Fibroblast of skin of left biceps (primary cell): ENCODE data around the gene YIF1B.

Source experiments
- DNase-seq, 2 experiments: peaks; one replicate each; pipeline ENCODE4 v3.0.0-alpha.2; 2013; ENCODE audit warnings: low read depth in 2 of 2

Gene YIF1B

DNA sequence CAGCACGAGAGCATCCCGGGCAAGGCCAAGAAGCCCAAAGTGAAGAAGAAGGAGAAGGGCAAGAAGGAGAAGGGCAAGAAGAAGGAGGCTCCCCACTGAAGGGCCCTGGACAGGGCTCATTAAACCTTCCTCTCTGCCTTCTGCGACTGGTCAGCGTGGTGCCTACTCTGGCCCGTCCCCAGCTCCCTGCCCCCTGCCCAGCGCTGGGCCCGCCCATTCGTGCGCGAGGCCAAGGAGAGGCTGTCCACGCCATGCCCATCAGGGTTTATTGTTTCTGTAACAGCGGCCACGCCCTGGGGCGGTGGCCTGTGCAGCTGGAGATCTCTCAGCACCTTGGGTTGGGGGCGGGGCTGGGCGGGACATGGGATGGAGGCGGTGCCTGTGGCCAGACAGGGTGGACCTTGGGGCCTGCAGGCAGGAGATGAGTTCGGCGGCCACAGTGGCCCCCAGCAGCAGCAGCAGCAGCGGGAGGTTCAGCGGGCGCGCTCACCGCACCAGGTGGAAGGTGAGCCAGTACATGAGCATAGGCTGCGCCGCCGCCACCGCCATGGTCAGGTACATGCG is 10.8 kb downstream of the YIF1B start:
- DNase-seq: no peak

DNA sequence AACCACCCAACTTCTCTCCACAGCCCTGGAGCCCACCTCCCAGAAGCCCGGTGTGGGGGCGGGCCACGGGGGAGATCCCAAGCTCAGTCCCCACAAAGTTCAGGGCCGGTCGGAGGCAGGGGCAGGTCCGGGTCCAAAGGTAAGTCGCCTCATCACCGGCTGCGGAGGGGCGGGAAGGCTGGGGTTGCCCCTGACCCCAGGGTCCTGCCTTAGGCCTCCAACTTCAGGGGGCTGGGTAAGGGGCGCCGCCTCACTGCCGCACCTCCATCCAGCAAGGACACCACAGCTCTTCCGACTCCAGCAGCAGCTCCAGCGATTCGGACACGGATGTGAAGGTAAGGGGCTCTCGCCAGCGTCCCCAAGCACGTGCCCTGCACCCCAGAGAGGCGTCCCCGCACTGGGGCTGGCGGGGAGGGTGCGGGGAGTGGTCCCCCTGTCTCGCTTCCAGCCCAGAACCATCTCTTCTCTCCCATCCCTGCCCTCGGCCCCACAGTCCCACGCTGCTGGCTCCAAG is 11.3 kb downstream of the YIF1B start:
- no peak for DNase-seq

DNA sequence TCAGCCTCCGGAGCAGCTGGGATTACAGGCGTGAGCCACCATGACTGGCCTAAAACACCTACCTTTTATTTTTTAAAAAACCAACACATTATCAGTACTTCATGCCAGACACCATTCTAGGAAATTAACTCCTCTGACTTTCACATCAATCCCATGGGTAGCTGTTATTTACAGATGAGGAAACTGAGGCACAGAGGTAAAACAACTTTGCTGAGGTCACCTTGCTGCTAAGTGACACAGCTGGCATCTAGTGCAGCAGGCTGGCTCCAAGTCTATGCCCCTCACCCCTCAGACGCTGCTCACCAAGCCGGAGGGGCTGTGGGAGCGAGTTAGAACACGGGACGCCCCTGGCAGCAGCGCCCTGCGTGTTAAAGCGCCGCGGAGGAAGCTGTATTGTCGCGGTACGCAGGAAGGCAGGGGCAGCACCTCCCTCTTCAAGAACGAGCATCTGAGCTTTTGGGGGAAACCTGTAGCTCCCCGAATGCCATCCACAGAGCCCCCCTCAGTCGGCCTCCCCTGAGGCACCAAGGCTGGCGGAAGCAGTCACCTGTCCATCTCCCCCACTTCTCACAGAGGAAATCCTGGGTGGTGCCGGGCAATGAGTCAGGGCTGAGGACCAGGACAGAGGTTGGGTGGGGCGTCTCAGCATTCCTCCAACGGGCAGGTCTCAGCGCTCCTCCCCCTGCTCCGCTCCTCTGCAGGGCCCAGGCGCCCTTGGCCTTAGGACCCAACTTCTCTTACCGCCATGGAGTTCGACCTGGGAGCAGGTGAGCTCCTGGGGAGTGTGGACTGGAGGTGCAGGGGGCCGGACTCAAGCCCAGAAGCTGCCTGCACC is 12.0 kb downstream of the YIF1B start, which contains the start of gene C19orf33:
TSS of gene C19orf33 (plus strand) at position 735 of the 835 bp plus-strand sequence. CDS start at position 746, 11 bp downstream.
- DNase-seq: no peak

DNA sequence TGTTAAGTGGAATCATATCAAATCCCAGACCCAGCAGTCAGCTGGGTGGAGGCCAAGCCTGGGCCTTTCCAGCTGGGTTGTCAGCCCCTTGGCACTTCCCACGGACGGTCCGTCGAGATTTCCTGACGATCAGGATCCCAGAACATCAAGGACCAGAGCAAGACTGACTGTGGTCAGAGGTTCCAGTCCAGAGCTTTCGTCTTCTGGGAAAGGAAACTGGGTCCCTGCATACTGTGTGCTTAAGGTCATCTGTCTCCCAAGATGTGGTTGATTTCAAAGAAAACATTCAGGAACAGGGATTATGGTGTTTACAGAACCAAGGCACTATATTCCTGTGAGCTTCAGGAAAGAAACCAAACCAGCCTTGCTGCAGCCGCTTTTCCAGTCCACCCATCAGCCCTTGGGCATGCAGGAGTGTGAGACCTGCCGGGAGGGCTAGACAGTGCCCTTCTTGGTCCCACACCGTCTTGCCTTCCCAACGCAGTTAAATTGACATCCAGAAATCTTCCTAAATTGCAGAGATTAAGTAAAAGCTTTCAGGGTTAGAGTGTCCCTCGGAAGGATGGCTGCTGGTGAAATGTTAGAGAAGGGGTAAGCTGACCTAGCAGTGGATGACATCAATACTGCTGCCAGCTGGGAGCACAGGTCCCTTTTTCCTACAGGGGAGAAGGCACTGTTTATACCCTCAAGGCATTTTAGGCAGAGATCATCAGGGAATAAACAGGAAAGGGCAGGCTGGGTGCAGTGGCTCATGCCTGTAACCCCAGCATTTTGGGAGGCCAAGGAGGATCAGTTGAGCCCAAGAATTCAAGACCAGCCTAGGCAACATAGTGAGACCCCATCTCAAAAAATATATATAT is 16.7 kb downstream of the YIF1B start:
- no peak for DNase-seq

DNA sequence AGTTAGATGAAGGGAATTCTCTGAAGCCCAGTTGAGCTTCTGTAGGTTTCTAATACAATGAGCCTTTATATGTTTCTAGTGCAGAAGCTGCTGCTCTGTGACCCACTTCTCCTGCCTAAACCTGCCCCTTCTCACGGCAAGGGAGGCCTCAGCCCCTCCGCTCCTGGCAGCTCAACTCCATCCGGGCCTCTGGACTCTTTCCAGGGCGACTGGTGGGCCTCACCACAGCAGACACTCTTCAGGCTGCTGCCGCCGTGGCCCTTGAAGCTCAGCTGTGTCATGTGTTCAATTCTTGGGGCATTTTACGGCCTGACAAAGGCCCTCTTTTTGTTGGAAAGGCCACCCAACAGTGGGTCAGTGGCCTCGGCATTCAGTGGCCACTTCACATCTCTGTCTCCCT is 21.7 kb downstream of the YIF1B start:
- DNase-seq: no peak

DNA sequence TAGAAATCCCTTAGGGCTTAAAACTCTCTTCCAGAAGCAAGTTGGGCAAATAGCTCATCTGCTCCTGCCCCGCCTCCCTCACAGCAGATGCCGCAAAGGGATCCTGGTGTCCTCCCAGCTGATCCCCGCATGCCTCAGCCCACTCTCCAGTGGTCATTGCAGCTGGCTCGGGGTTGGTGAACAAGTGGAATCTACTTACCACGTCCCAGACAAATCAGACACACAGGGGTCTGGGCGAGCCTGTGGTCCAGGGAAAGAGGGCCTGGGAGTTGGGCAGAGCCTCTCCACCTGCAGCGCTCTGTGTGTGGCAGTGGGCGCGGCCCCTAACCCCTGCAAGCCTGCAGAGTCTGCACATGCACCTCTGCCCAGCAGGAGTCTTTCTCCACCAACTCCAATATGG is 22.5 kb downstream of the YIF1B start:
- no peak for DNase-seq

DNA sequence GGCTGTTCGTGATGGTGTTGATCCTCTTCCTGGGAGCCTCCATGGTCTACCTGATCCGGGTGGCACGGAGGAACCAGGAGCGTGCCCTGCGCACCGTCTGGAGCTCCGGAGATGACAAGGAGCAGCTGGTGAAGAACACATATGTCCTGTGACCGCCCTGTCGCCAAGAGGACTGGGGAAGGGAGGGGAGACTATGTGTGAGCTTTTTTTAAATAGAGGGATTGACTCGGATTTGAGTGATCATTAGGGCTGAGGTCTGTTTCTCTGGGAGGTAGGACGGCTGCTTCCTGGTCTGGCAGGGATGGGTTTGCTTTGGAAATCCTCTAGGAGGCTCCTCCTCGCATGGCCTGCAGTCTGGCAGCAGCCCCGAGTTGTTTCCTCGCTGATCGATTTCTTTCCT is 23.9 kb downstream of the YIF1B start:
- no peak for DNase-seq

DNA sequence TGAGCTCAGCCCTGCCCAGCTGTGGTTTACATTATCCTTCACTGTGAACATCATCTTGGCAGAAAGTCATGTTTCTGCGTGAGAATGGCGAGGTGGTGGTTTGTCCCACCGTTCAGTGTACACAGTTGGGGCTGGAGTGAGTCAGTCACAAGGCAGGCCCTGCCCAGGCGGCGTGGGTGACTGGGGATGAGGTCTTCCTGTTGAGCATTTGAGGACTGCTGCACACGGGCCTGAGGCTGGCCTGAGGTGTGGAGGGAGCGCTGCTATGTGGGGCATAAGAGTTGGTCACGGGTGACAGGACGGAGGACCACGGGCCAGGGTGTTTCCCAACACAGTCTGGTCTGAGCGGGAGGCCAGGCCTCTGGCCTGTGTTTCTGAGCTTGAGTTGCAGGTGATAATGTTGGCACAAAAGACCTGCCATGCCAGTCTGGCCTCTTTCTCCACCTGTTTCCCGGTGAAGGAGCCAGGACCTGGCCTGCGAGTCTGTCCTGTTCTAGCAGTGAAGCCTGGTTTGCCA is 25.1 kb downstream of the YIF1B start:
- DNase-seq: peak; percentile 35 to 36

DNA sequence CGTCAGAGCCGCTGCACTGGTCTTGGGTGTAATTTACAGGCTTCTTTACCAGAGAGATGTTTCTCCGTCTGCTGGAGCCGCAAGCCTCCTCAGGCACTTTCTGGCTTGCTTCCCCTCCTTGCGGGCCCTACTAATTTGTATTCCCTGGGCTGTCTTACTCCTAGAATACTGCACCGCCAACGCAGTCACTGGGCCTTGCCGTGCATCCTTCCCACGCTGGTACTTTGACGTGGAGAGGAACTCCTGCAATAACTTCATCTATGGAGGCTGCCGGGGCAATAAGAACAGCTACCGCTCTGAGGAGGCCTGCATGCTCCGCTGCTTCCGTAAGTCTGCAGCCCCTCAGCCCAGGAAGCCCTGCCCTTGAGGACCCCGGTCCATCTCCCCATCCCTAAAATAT is 25.8 kb downstream of the YIF1B start:
- no peak for DNase-seq

DNA sequence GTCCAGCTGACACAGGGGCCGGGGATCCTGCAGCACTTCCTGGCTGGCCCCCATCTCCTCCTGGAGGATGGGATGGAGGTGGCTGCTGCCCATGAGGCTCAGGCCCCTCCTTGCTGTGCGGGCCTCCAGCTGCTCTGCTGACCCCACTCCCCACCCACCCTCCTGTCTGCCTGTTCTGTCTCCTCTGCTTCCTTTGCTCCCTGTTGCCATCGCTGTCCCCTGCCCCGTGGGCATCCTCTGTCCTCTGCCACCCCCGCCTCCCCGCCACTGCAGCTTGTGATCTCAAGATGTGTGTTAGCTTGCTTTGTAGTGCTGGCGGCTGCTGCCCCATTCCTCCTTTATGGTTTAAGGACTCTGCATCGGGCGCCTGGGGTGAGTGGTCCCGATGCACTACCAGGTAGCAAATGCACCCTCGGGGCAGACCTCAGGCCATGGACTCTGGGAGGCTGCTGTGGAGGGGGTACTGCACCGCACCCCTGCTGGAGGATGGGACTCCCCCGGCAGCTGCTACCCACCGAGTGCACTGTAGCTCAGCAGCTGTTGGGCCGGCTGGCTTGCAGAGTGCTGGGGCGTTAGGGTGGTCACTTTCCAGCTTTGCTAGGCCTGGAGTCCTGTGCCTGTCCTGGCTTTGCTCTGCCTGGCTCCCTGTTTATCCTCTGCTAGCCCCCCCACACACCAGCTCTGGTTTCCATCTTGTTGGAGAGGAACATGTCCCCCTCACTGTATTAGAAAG is 27.5 kb downstream of the YIF1B start:
- no peak for DNase-seq

DNA sequence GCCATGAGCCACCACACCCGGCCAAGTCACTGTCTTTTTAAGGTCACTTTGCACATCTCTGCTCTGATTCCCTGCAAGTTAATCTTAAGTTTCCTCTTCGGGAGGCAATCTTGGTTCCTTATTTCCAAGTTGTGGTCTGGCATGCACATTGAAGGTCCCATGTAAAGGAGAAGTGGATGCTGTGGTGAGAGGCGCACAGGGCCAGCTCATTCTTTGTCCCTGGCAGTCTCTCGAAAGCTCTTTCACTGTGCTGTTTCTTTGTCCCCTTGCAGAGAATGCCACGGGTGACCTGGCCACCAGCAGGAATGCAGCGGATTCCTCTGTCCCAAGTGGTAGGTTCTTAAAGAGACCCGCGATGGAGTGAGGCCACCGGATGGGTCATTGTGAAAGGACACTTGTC is 28.1 kb downstream of the YIF1B start:
- no peak for DNase-seq

DNA sequence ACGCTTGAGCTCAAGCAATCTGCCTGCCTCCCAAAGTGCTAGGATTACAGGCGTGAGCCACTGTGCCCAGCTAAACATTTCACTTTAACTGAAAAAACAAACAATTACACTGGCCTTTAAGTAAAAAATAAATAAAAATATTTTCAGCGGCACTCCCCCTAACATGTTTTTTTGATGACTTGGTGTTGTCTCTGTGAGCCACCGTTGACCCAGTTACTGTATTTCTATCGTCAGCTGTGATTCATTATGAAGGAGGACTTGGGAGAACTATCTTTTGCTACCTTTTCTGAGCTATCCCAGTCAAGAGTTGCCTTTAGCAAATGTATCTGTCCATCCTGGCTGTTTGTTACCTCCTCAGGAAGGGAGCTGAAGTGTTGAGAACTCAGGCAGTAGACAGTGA is 30.2 kb downstream of the YIF1B start:
- no peak for DNase-seq

DNA sequence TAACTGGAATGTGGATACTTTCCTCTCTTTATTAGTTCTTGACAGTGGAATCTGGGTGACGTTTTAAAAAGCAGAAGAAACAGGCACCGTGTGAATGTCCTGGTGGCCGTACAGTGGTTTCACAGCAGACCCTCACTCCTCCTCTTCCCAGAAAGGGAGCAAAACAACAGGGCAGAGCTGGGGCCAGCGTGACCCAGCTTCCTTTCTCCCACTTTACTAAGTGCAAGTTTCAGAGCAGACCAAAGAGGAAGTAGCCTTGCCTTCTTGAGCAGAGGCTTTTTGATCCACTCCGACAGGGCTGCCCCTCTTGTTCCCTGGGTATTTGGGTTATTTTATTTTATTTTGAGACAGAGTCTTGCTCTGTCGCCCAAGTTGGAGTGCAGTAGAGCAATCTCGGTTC is 31.3 kb downstream of the YIF1B start:
- no peak for DNase-seq

DNA sequence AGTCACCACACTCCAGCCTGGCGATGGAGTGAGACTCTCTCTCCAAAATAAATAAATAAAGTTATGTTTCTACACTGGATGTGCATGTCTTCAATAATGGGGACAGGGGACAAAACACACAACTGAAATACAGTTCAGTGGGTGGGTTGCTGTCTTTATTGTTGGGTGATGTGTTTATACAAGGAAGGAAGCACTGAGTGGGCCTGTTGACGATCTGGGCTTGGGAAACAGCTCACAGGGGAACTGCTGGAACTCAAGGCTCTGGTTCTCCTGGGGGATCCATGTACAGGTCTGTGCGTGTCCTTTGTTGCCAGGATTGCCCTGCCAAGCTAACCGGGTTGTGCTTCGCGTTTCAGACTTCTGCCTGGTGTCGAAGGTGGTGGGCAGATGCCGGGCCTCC is 32.5 kb downstream of the YIF1B start:
- no peak for DNase-seq

DNA sequence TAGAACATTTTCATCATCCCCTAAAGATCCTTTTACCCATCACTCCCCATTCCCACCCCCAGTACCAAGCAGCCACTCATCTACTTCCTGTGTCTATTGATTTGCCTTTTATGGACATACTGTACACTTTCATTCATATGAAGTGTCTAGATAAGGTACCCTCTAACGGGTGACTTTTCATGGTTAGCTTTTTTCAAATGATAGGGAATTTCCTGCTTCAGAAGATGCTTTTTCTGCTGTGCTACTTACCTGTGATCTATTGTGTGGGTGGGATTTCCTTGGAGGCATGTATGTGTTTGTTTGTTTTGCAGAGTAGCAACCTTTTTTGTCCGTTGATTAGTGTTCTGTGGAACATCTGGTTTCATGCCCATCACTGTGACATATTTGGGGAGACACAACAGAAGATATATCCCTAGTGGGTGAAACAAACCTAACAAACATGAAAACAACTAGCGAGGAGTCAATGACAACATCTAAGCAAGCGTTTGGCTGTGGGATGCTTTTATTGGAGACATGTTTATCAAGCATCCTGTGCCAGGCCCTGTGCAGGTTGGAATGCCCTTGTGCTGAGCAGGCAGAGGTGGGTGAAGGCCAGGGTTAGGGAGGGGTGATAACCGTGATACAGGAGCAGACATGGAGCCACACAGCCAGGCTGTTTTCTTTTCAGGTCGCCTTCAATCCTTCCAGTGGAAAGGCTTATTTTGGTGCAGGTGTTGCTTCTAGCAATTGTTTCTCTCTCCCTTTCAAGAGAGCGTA is 33.8 kb downstream of the YIF1B start:
- no peak for DNase-seq

DNA sequence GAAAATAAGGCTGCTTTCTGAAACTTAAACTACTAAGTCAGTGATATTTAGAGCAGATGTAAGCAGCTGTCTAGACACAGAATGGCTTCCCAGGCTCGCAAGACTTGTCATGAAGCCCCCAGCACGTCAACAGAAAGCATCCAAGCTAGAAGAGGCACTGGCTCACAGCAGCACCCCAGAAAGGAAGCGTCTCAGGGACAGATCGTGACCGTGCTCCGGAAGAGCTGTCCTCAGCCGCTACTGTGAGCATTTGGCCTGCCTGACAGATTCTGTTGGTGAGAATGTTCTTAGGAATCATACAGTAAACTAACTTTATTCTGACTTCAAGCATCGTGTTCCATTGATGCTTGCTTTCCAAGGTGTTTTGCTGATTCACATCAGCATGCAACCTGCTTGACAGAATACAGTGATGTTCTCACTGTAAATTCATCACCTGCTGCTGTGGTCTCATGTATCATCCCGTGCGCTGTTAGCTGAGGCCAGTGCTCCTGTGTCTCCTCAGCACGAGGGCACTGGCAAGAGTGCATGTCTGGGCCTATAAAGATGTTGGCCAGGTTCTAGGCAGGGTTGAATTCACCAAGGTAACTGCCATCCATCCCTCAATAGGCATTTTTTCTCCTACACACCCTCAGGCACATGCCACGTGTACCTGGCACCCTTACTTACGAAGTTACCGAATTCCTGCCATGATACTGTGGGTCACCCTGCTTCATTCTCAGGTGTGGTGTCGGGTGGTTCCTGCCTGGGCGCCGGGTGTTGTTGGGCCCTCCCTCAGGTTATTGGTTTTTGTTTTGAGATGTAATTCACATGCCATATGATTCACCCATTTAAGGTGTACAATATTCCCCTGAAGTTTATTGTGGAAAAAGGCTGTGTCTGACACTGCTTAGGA is 35.5 kb downstream of the YIF1B start:
- no peak for DNase-seq

DNA sequence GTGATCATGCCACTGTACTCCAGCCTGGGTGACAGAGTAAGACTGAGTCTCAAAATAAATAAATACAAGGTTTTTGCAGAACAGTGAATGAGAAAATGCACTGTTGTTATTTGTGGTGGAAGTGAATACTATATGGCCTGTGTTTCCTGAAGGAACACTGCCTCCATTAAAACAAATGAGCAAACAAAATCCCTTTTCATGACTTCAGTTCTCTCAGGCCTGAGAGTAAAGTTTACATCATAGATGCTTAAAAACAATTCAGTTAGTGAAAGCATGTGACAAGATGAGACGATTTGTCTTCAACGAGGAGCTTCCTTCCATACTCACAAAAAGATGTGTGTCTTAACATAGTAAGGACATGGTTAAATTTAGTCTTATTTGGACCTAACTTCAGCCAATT is 37.0 kb downstream of the YIF1B start:
- DNase-seq: no peak

DNA sequence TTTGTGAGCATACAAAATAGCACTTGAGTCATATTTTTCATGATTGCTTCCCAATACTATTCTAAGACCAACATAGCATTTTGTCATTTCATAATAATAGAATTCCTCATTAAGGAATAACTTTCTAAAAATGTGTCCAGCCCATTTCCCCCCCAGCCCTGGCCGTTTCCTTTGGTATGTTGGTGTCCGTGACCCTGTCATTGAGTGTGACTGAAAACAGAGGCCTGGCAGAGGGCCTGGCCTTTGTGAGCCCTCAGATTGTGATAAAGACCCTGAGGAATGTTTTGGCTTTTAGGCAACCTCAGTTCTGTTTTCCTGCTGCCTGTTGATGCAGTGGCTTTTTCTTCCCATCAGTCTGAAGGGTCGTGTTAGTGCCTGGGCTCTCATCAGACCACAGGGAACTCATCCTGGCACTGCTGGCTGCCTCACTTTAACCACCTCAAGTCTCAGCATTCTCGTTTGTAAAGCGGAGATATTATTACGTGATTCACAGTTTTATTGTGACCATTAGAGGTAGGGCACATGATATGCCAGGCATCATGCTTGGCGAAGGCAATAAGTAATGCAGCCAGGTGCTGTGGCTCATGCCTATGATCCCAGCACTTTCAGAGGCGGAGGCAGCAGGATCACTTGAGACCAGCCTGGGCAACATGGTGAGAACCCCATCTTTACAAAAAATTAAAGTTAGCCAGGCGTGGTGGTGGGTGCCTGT is 37.6 kb downstream of the YIF1B start:
- no peak for DNase-seq

DNA sequence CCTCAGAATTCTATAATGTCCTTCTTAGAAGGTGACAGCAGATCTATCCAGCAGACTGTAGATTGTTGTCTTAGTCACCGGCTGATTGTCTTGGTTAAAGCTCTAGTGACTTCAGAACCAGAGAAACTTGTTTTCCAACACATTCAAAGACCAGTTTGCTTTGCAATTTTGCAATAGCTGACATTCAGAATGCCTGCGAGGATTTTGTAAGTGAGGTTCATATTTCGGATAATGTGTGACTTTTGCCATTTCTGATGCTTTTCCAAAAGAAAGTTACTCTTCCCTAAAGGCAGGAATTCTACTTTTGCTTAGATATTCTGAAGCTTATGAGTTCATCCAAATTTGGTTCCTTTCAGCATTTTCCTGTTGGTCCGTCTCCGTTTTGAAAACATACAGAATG is 38.2 kb downstream of the YIF1B start:
- no peak for DNase-seq
